ENCODE results near the gene NAAA.
"Not testable (repeated sequence)": the region's sequence is repeated elsewhere in the genome, so short reads cannot be mapped to it uniquely, and the experiment has no call there.

Gene NAAA

GRCh38 chr4:75919920-75920319 lies 20.9 kb downstream of the NAAA start:
- no peak for DNase-seq (ENCODE audit: low read depth in 2 of 2)

GRCh38 chr4:75916091-75916661 lies 24.6 kb downstream of the NAAA start:
- DNase-seq (ENCODE audit: low read depth in 2 of 2) = no peak

- no peak for DNase-seq (ENCODE audit: low read depth in 2 of 2)
Measured at GRCh38 chr4:75912968-75913367, 27.8 kb downstream of the NAAA start.

GRCh38 chr4:75910831-75911230 lies 30.0 kb downstream of the NAAA start:
- DNase-seq (ENCODE audit: low read depth in 2 of 2) = not testable (repeated sequence)

- DNase-seq (ENCODE audit: low read depth in 2 of 2) = no peak
Measured at GRCh38 chr4:75909405-75909804, 31.4 kb downstream of the NAAA start.

- DNase-seq (ENCODE audit: low read depth in 2 of 2) = no peak
Measured at GRCh38 chr4:75908555-75908954, 32.3 kb downstream of the NAAA start.

- DNase-seq (ENCODE audit: low read depth in 2 of 2) = no peak
Measured at GRCh38 chr4:75907966-75908365, 32.8 kb downstream of the NAAA start.

- no peak for DNase-seq (ENCODE audit: low read depth in 2 of 2)
Measured at GRCh38 chr4:75904076-75904475, 36.7 kb downstream of the NAAA start.

GRCh38 chr4:75902352-75902751 lies 38.5 kb downstream of the NAAA start, which contains the start of gene PPEF2:
Gene PPEF2 (minus strand): TSS chr4:75902452. CDS start chr4:75896325, 6,127 bp downstream.
- no peak for DNase-seq (ENCODE audit: low read depth in 2 of 2)

GRCh38 chr4:75898536-75898935 lies 42.3 kb downstream of the NAAA start:
- no peak for DNase-seq (ENCODE audit: low read depth in 2 of 2)

- DNase-seq (ENCODE audit: low read depth in 2 of 2) = no peak
Measured at GRCh38 chr4:75895744-75896314, 45.0 kb downstream of the NAAA start.

- no peak for DNase-seq (ENCODE audit: low read depth in 2 of 2)
Measured at GRCh38 chr4:75892508-75892907, 48.3 kb downstream of the NAAA start.

- DNase-seq (ENCODE audit: low read depth in 2 of 2) = no peak
Measured at GRCh38 chr4:75891611-75892010, 49.2 kb downstream of the NAAA start.

GRCh38 chr4:75889537-75890199 lies 51.1 kb downstream of the NAAA start:
- DNase-seq (ENCODE audit: low read depth in 2 of 2) = no peak

- no peak for DNase-seq (ENCODE audit: low read depth in 2 of 2)
Measured at GRCh38 chr4:75886104-75886503, 54.7 kb downstream of the NAAA start.

- DNase-seq (ENCODE audit: low read depth in 2 of 2) = no peak
Measured at GRCh38 chr4:75881476-75881875, 59.3 kb downstream of the NAAA start.

- DNase-seq (ENCODE audit: low read depth in 2 of 2) = no peak
Measured at GRCh38 chr4:75880278-75880677, 60.5 kb downstream of the NAAA start.

GRCh38 chr4:75878246-75878756 lies 62.5 kb downstream of the NAAA start:
- no peak for DNase-seq (ENCODE audit: low read depth in 2 of 2)

- no peak for DNase-seq (ENCODE audit: low read depth in 2 of 2)
Measured at GRCh38 chr4:75876218-75876617, 64.6 kb downstream of the NAAA start.

- DNase-seq (ENCODE audit: low read depth in 2 of 2) = no peak
Measured at GRCh38 chr4:75869100-75869499, 71.7 kb downstream of the NAAA start.

GRCh38 chr4:75867130-75867529 lies 73.7 kb downstream of the NAAA start:
- DNase-seq (ENCODE audit: low read depth in 2 of 2) = no peak

Measured in stimulated activated CD8-positive, alpha-beta memory T cell treated with anti-CD3 and anti-CD28 coated beads, Interleukin-15, amount 100 ng/mL, for 4 hours (primary cell).